ENCODE measurements around the gene DYDC1. TPM values are rescaled to one million over a fixed set of nuclear protein-coding genes. Genes with fewer than 3 reads are reported as not detected.

Gene DYDC1
- total and polyA plus RNA-seq, 4 donors: 0.23 TPM; not detected in 3

- Histone ChIP-seq H3K4me3 (ENCODE audit: low read depth in 1 of 3, low read length in 3 of 3) (no peak overlapping the region), H3K4me1 (ENCODE audit: control insufficient read depth in 4 of 4, insufficient read depth in 4 of 4, low read length in 3 of 4) (peaks cover 2 to 17% (median 16%) of the 10 kb centered on the region in 4 donors), H3K9ac (ENCODE audit: low read depth in 1 of 2, low read length in 2 of 2) (no peak overlapping the region), H3K9me3 (ENCODE audit: control insufficient read depth in 4 of 4, low read length in 3 of 4) (peaks cover 0 to 14% (median 1%) of the 10 kb centered on the region in 4 donors), H3K27ac (ENCODE audit: low read depth in 1 of 2, low read length in 2 of 2) (no peak overlapping the region), H3K27me3 (ENCODE audit: control insufficient read depth in 4 of 4, insufficient read depth in 4 of 4, low read length in 3 of 4) (no peaks in the 10 kb centered on the region), H3K36me3 (ENCODE audit: control insufficient read depth in 4 of 4, insufficient read depth in 3 of 4, low read depth in 1 of 4, low read length in 3 of 4) (no peaks in the 10 kb centered on the region)
- no peak for DNase-seq (ENCODE audit: low spot score)
- TF ChIP-seq RAD21 (IDR thresholded peaks at IDR 0.05) (no peak), FOXA2 (IDR thresholded peaks at IDR 0.05) (no peak), MAX (IDR thresholded peaks at IDR 0.05) (no peak), NR2F2 (IDR thresholded peaks at IDR 0.05) (no peak)
- 93% methylated on average over 3 of the region's 3 CpGs for WGBS
These were observed 59.6 kb downstream of the DYDC1 start for GRCh38 chr10:80296942-80297341.

DNA sequence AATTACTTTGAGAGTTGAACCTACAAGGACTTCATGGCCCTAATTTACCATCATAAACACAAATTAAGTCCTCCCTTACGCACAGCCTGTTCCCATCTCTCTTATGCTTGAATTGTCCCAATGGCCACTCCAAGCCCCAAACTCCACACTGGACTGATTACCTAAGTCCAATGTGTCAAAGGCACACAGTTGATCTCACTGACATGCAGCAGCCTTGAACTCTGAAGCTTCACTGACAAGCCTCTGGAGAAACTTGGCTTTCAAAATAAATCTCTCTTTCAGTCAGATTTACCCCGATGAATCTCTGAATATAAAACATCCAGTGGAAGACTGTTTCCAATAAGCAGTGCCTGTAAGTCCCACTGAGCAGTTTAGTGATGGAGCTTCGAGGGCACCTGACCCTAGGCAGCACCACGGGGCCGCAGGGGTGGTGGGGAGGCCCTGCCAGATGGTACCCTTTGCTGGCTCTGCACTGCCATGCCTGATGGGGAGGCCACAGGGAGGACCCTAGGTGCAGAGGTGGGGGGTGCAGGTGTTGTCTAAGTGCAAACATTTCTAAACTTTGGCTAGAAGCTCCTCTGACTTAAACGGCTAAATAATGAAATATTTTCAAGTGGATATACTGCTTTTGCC, 63.8 kb downstream of the DYDC1 start:
- H3K36me3 ChIP-seq (ENCODE audit: control insufficient read depth in 4 of 4, insufficient read depth in 3 of 4, low read depth in 1 of 4, low read length in 3 of 4): peaks cover 0 to 10% (median 0%) of the 10 kb centered on the region in 4 donors
- H3K4me3 ChIP-seq (ENCODE audit: low read depth in 1 of 3, low read length in 3 of 3): no peak overlapping the region
- H3K9ac ChIP-seq (ENCODE audit: low read depth in 1 of 2, low read length in 2 of 2): peak overlapping the region; percentile 32 to 71
- peaks cover 4 to 29% (median 26%) of the 10 kb centered on the region in 4 donors for H3K4me1 ChIP-seq (ENCODE audit: control insufficient read depth in 4 of 4, insufficient read depth in 4 of 4, low read length in 3 of 4)
- WGBS: 41% methylated on average over 6 of the region's 6 CpGs
- no peaks in the 10 kb centered on the region for H3K27me3 ChIP-seq (ENCODE audit: control insufficient read depth in 4 of 4, insufficient read depth in 4 of 4, low read length in 3 of 4)
- H3K27ac ChIP-seq (ENCODE audit: low read depth in 1 of 2, low read length in 2 of 2): peak overlapping the region; percentile 95 to 98
- TF ChIP-seq ATF3 (IDR thresholded peaks at IDR 0.05) (peak; percentile 52), FOXA2 (IDR thresholded peaks at IDR 0.05) (peak; percentile 71), FOXA1 (IDR thresholded peaks at IDR 0.05) (peak; percentile 37), HNF4A (conservative IDR thresholded peaks at IDR 0.05) (peak; percentile 99), RXRA (IDR thresholded peaks at IDR 0.05) (peak; percentile 93 to 95), EGR1 (IDR thresholded peaks at IDR 0.05; ENCODE audit: low read depth in 2 of 2) (no peak), NR2F2 (IDR thresholded peaks at IDR 0.05) (peak; percentile 75), GABPA (IDR thresholded peaks at IDR 0.05 in 1 of 2, conservative IDR thresholded peaks at IDR 0.05 in 1 of 2) (no peak), RAD21 (IDR thresholded peaks at IDR 0.05) (peak; percentile 42 to 54), SP1 (IDR thresholded peaks at IDR 0.05) (peak; percentile 95), YY1 (IDR thresholded peaks at IDR 0.05) (peak; percentile 78), HNF4G (IDR thresholded peaks at IDR 0.05) (peak; percentile 96), TAF1 (conservative IDR thresholded peaks at IDR 0.05) (peak; percentile 36), MAX (IDR thresholded peaks at IDR 0.05) (peak; percentile 76), JUND (IDR thresholded peaks at IDR 0.05) (peak; percentile 70 to 90), ZBTB33 (IDR thresholded peaks at IDR 0.05) (peak; percentile 54)
- TF ChIP-seq, protein P1, sequence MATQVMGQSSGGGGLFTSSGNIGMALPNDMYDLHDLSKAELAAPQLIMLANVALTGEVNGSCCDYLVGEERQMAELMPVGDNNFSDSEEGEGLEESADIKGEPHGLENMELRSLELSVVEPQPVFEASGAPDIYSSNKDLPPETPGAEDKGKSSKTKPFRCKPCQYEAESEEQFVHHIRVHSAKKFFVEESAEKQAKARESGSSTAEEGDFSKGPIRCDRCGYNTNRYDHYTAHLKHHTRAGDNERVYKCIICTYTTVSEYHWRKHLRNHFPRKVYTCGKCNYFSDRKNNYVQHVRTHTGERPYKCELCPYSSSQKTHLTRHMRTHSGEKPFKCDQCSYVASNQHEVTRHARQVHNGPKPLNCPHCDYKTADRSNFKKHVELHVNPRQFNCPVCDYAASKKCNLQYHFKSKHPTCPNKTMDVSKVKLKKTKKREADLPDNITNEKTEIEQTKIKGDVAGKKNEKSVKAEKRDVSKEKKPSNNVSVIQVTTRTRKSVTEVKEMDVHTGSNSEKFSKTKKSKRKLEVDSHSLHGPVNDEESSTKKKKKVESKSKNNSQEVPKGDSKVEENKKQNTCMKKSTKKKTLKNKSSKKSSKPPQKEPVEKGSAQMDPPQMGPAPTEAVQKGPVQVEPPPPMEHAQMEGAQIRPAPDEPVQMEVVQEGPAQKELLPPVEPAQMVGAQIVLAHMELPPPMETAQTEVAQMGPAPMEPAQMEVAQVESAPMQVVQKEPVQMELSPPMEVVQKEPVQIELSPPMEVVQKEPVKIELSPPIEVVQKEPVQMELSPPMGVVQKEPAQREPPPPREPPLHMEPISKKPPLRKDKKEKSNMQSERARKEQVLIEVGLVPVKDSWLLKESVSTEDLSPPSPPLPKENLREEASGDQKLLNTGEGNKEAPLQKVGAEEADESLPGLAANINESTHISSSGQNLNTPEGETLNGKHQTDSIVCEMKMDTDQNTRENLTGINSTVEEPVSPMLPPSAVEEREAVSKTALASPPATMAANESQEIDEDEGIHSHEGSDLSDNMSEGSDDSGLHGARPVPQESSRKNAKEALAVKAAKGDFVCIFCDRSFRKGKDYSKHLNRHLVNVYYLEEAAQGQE (IDR thresholded peaks at IDR 0.05): peak; percentile 82
- TF ChIP-seq, protein P2, sequence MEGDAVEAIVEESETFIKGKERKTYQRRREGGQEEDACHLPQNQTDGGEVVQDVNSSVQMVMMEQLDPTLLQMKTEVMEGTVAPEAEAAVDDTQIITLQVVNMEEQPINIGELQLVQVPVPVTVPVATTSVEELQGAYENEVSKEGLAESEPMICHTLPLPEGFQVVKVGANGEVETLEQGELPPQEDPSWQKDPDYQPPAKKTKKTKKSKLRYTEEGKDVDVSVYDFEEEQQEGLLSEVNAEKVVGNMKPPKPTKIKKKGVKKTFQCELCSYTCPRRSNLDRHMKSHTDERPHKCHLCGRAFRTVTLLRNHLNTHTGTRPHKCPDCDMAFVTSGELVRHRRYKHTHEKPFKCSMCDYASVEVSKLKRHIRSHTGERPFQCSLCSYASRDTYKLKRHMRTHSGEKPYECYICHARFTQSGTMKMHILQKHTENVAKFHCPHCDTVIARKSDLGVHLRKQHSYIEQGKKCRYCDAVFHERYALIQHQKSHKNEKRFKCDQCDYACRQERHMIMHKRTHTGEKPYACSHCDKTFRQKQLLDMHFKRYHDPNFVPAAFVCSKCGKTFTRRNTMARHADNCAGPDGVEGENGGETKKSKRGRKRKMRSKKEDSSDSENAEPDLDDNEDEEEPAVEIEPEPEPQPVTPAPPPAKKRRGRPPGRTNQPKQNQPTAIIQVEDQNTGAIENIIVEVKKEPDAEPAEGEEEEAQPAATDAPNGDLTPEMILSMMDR (IDR thresholded peaks at IDR 0.05; ENCODE audit: low read depth, low read length, missing input control): no peak
- H3K9me3 ChIP-seq (ENCODE audit: control insufficient read depth in 4 of 4, low read length in 3 of 4): peaks cover 0 to 5% (median under 1%) of the 10 kb centered on the region in 4 donors
- no peak for DNase-seq (ENCODE audit: low spot score)
